GM12864 (cell line): Measurements from ENCODE around the gene ARID1B.

Source experiments
- DNase-seq: peaks from one replicate; pipeline ENCODE4 v3.0.0-alpha.2; 2011; ENCODE audit warnings: low read depth
- H3K4me3 ChIP-seq: 2 replicates; pipeline ENCODE4 v1.5.1; 2011; ENCODE audit warnings: mild to moderate bottlenecking, low read depth, low read length, control low read depth
- CTCF ChIP-seq: IDR thresholded peaks from 2 replicates; pipeline ENCODE4 v1.5.1; 2011; ENCODE audit warnings: low read depth, mild to moderate bottlenecking, moderate library complexity, low read length, control low read depth, inconsistent platforms; ENCODE audit errors: missing control alignments

Gene ARID1B

GRCh38 chr6:156900292-156900691 lies 123.1 kb downstream of the ARID1B start:
- DNase-seq = no peak
- TF ChIP-seq CTCF = no peak
- H3K4me3 ChIP-seq = no peak overlapping the region

- no peak overlapping the region for H3K4me3 ChIP-seq
- no peak for TF ChIP-seq CTCF
- no peak for DNase-seq
Observed at GRCh38 chr6:156901309-156902019, 124.3 kb downstream of the ARID1B start.

GRCh38 chr6:156902782-156903181 lies 125.6 kb downstream of the ARID1B start:
- no peak for DNase-seq
- no peak overlapping the region for H3K4me3 ChIP-seq
- TF ChIP-seq CTCF = no peak

- no peak for TF ChIP-seq CTCF
- DNase-seq = no peak
- H3K4me3 ChIP-seq = no peak overlapping the region
Observed at GRCh38 chr6:156904176-156904967, 127.2 kb downstream of the ARID1B start.

GRCh38 chr6:156905801-156906200 lies 128.6 kb downstream of the ARID1B start:
- no peak overlapping the region for H3K4me3 ChIP-seq
- TF ChIP-seq CTCF = no peak
- no peak for DNase-seq

GRCh38 chr6:156906451-156906850 lies 129.3 kb downstream of the ARID1B start:
- no peak for DNase-seq
- no peak overlapping the region for H3K4me3 ChIP-seq
- TF ChIP-seq CTCF = no peak
